ENCODE measurements around the gene CDON.

GRCh38 chr11:125946712-125947418, 115.8 kb downstream of the CDON start:
- TF ChIP-seq, protein P1, sequence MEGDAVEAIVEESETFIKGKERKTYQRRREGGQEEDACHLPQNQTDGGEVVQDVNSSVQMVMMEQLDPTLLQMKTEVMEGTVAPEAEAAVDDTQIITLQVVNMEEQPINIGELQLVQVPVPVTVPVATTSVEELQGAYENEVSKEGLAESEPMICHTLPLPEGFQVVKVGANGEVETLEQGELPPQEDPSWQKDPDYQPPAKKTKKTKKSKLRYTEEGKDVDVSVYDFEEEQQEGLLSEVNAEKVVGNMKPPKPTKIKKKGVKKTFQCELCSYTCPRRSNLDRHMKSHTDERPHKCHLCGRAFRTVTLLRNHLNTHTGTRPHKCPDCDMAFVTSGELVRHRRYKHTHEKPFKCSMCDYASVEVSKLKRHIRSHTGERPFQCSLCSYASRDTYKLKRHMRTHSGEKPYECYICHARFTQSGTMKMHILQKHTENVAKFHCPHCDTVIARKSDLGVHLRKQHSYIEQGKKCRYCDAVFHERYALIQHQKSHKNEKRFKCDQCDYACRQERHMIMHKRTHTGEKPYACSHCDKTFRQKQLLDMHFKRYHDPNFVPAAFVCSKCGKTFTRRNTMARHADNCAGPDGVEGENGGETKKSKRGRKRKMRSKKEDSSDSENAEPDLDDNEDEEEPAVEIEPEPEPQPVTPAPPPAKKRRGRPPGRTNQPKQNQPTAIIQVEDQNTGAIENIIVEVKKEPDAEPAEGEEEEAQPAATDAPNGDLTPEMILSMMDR (IDR thresholded peaks at IDR 0.05 in 4 of 5, conservative IDR thresholded peaks at IDR 0.05 in 1 of 5) = no peak
- TF ChIP-seq POLR2A (IDR thresholded peaks at IDR 0.05) = no peak

Data from gastrocnemius medialis (tissue), 4 donors.